Stimulated activated CD4-positive, alpha-beta T cell treated with anti-CD3 and anti-CD28 coated beads, Interleukin-1b, Interleukin-23, amount 100 ng/mL, for 24 hours (primary cell): ENCODE measurements around the gene OR51D1.

ENCODE experiments used
- DNase-seq, 4 experiments: peaks; one replicate each; pipeline ENCODE4 v3.0.0-alpha.2; 2020; ENCODE audit warnings: low read depth in 4 of 4, low spot score in 1 of 4

Gene OR51D1, protein sequence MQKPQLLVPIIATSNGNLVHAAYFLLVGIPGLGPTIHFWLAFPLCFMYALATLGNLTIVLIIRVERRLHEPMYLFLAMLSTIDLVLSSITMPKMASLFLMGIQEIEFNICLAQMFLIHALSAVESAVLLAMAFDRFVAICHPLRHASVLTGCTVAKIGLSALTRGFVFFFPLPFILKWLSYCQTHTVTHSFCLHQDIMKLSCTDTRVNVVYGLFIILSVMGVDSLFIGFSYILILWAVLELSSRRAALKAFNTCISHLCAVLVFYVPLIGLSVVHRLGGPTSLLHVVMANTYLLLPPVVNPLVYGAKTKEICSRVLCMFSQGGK

DNA sequence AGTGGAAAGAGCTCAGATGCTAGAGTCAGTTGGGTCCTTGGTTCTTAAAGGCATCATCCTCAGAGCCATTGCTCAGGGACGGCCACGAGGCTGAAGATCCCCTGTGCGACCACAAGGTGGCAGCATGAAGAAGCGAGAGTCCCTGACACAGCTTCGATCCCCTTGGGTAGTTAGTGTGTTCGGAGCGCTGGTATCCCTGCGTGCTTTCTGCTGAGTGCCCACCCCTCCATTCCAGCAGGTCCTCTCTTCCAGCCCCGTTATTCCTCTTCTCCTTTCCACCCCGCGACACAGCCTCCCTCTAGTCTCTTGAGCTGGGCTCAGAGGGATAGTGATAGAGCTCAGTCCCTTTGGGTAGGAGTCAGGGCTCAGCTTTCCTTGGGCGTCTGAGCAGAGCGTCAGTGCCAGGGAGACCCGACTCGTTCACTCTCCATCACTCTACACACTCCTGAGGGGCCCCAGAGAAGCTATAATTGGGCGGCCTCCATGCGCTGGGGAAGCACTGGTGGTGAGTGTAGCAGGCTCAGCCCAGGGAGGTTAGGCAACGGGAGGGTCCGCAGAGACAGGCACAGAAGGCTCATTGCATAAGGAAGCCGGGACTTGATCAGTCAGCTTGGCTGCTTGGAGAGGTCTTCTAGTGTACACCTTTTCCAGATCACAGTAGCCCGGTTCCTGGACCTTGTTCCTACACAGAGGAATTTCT lies at the start of gene OR51D1:
Gene OR51D1 (plus strand): TSS at position 516 of the 700 bp plus-strand sequence. CDS start 2,314 bp downstream, outside the sequence.
- peak; percentile 34 to 61 (median 53) for DNase-seq

DNA sequence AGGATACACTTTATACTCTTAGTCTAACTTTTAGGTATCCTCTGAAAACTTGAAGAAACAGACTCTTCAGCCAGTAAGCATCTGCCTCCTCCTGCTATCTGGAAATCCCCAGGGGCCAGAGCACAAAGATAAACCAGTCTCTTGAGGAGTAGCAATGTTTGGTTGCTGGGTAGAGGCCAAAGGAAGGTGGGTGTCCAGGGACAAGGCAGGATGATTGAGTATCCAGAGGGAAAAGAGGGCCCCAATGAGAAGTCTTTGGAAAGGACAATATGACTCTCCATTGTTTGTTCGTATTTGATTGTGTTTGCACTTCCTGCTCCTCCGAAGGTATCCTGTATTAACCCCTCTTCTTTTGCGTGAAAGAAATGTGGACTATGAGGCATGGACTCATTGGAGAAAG lies 48.3 kb upstream of the OR51D1 start:
- no peak for DNase-seq

DNA sequence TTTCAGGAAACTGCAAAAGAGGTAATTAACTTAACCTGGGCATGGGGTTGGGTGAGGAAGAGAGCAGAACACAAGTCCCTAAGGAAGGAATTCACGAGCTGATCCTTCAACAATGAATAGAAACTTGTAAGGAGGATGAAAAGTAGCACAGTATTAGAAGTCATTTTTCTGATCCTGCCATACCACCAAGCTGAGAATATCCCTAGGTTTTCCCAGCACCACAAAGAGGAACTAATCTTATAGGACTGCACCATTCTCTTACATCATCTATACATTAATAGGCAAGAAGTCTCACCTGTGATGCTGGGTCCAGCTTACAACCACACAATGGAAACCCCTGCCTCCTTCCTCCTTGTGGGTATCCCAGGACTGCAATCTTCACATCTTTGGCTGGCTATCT lies 43.5 kb upstream of the OR51D1 start, which contains the start of gene OR52I1:
Gene OR52I1 (plus strand): TSS at position 301 of the 400 bp plus-strand sequence. CDS start 0 bp downstream, at position 301.
- DNase-seq: no peak

DNA sequence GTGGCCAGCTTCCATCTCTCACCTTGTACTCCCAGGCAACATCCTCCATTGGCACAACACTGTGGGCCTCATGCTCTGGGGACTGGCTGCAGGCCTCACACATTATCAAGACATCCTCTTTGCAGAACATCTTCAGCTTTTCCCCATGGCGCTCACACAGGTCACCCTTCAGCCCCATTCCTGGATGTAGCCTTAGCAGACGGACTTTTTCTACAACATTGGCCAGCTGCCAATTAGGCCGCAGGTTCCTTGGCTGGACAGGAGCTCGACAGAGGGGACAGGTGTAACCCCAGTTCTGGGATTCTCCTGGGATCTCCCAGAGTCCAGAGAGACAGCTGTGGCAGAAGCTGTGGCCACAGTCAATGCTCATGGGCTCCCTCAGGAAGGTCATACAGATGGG lies 32.2 kb upstream of the OR51D1 start:
- no peak for DNase-seq

DNA sequence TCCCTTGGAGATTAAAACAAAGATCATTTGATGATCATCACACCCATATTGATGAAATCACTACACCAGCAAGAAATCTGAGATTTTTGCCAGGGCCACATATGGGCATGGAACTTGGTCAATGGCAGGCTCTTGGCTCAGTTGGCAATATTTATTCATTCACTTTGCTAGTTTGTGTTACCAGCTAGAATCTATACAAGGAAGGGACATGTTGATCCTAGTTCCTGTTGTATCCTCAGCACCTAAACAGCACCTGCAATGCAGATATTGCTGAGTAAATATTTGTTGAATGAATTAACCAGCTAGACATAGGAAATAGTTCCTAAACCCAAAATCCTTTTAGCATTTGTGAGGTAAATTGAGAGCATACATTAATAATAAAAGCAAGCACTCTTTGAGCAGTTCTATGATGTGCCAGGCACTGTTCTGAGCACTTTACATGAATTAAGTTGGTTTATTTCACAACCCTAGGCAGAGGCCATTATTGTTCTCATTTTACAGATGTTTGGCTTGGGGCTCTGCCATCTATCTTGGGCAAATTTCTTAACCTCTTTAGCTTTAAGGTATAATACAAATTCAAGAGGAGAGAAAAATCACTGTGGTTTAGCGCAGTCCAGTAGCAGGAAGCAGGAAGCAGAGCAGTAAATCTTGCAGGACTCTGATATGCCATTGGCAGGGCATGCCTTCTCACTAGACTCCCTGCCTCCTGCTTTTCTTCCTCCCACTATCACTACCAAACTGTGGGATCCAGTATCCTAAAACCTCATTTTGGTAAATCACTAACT lies 30.9 kb upstream of the OR51D1 start:
- no peak for DNase-seq

DNA sequence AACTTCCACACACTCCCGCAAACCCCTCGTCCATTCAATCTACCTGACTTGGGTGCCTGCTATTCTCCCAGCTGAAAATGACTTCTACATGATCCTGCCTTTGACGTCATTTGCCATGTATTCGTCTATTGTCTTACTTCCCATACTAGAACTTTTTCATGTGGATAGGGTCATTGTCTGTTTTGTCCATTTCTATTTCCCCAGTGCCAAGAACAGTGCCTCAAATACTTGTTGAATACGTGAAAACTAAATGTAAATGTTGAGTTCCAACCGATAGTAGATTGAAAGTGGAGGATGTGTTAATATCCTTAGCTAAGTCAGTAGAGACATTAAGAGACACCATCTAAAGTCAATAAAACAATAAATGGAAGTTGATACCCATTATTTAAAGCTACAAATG lies 30.2 kb upstream of the OR51D1 start:
- DNase-seq: no peak

DNA sequence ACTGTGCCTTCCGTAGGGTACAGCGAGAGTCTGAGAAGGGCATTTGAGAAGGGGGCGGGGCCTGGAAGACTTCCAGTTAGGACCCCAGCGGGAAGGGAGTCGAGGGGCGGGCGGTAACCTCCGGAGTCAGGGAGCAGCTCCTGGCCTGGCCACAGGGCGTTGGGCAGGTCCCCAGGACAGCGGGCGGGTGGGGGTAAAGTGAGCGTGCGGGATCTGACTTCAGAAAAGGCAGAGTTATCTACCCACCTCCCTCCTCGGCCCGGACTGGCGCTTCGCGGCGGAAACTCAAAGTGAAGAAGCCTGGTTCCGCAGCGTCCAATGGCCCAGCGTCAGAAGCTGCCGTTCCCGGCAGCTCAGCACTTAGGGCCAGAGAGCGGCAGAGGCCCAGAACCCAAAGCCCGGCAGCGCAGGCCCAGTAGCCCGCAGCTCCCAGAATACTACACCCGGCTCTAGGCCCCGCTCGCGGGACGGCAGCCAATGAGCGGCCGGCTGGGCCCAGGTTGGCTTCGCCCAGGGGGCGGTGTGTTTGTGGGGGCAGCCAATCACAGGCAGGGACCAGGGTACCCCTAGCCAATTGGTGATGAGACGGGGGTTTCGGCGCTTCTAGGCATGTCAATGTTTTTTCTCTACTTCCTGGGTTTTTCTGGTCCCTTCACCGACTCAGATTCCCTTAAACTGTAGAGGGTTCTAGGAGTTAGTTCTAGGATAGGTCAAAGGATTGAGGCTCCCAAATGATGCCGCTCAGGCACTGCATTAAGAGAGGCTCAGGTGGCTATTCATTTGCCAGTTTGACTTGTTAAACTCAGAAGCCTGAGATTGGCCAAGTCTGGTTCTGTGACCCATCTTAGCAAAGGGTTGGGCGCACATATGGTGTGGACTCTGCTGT lies 29.3 kb upstream of the OR51D1 start, which contains the start of gene TRIM68:
Gene TRIM68 (minus strand): TSS at position 451 of the 886 bp plus-strand sequence. CDS start 2,727 bp downstream, outside the sequence.
- peak; percentile 86 to 93 (median 89) for DNase-seq

DNA sequence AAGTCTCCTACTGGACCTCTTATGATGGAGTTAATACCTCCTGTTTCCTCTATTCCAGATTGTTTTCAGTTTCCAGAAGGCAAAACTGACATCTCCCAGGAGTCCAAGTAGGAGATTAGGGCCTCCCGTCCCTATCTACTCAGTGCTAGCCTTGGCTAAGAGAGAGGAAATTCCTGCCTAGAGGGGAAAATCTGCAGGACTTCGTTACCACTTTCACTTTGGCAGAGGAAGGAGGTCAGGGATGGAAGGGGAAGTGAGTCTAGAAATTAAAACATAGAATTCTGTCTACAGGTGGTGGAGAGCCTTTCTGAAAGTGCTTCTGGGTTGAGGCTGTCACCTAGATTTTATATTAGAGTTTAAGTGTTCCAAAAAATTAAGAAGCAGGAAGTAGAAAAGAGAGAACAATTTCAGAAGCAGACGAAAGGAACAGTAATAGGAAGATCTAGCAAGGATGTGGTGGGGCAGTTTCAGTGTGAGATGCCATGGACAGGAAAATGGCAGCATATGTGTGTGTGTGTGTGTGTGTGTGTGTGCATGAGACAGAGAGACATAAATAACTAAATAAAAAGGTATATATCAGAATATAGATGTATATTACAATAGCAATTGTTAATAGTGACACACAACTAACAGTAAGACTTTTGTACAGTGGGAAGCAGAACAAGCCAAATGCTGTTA lies 26.9 kb upstream of the OR51D1 start:
- peak in 1 of 4 experiments; percentile 7 for DNase-seq

DNA sequence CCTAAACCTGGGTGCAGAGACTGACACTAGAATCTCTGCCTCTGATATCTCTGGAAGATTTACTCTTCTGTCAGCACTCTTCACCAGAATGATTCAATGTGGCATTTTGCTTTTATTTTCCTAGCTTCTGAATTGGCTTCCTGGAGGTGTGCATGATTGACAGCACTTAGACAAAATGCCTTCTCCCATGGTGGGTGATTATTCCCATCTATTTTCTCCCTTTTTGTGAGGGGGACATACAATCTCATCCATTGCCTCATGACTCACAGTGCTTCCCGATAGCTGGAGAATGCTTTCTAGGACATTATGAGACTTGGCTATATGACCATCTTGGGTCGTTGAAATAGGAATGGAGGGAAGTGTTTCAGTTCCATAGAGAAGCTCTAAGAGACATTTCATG lies 25.3 kb upstream of the OR51D1 start:
- DNase-seq: no peak

DNA sequence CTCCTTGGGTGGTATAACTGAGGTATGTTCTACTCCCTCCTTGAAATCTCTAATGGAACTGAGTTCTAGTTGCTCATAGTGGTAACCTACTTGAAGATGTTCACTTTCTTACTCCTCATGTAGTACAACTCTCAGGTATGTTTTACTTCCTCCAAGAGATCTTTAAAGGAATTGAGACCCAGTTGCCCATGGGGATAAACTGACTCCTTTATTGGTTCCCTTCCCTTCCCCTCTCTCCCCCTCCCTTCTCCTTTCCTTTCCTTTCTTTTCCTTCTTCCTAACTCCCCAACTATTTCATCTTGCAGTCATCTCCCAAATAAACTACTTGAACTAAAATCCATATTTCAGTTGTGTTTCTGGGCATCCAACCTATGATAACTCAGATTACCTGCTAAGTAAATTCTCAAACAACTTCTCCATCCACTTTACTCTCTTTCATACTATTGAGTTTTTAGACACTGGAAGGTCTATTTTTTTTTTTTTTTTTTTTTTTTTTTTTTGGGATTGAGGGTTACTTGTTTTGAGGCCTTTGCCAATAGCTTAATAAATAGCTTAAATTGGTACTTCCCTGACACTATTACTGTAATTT lies 21.3 kb upstream of the OR51D1 start:
- DNase-seq: no peak

DNA sequence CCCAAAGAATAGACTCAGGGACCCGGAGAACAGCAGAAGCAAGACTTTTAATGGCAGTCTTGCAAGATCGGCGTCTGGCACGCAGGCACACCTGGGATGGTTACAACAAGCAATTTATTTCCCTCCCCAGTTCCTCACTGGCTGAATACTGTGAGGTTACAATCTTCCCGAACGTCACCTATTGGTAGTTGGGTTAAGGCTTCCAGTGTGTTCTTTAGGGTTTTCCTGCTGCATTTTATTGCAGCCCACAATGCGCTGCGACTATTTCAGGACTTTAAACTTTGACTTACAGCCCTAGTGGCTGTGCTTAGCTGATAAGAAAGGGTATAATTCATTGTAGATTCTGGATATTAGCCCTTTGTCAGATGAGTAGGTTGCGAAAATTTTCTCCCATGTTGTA lies 17.8 kb upstream of the OR51D1 start:
- no peak for DNase-seq

DNA sequence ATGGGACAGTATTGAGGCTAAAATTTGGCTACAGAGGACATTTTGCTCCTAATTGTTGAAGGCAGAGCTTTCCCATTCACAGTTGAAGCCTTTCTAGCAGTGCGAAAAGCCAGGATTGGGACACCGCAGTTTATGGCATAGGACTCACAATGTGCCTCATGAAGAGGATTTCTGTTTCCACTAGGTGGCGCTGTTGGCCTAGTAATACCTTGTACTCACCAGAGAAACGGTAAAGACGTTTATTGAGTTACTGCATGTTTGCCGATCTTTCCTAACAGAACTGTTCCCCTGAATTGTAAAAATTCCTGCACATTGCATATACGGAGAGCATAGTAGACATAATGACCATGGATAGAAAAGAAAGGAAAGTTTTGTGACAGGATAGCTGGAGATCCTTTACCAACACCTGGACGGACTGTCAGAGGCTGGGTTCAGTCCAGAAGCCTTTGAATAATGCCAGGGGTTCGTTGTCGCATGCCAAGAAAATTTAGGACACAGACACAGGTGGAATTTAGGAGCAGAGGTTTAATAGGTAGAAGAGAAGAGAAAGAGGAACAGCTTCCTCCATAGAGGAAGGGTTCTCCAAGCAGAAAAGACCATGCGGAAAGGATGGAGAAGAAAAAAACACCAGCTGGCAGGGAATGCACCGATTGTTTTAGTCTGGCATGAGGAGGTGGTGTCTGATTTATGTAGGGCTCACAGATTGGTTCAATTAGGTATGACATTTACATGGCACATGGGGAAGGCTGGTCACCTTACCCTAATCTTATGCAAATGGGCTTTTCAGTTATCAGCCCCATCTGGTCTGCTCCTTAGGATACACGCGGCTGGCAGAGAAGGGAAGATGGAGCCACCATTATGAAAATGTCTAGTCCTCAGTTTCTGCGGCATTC lies 10.8 kb upstream of the OR51D1 start:
- DNase-seq: peak in 1 of 4 experiments; percentile 28

DNA sequence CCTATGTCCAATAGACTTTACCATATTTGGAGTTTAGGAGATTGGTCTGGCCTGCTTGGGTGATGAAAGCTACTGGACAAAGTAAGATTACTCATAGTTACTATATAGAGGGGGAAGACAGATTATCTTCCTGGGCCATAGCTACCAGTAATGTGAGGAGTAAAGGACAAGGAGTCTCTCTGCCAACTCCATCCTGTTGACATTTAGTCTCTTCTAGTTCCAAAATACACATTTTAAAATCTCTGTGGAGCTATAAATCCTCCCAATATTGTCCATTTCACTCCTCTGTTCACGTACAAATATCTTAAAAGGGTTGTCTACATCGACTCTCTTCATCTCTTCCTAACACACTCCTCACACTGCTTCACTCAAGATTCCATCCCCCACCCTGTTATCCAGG lies 1.1 kb upstream of the OR51D1 start:
- no peak for DNase-seq

DNA sequence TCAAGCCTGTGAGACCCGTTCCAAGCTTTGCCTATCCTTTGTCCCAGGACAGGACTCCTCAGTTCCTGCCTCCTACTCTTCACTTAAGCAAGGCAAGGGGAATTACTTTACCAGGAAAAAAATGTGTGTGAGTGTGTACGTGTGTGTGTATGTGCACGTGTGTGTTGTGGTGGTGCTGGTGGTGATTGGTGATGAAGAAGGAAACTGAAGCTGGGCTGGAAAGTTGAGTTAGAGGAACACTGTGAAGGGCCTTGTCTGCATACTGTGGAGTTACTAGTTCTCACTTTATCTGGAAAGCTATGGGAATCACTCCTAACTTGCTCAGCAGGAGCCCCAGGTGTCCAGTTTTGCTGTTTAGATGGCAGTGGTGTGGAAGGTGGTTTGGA lies 378 bp downstream of the OR51D1 start:
- DNase-seq: no peak

DNA sequence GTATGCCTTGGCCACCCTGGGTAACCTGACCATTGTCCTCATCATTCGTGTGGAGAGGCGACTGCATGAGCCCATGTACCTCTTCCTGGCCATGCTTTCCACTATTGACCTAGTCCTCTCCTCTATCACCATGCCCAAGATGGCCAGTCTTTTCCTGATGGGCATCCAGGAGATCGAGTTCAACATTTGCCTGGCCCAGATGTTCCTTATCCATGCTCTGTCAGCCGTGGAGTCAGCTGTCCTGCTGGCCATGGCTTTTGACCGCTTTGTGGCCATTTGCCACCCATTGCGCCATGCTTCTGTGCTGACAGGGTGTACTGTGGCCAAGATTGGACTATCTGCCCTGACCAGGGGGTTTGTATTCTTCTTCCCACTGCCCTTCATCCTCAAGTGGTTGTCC lies 2.7 kb downstream of the OR51D1 start:
- no peak for DNase-seq

DNA sequence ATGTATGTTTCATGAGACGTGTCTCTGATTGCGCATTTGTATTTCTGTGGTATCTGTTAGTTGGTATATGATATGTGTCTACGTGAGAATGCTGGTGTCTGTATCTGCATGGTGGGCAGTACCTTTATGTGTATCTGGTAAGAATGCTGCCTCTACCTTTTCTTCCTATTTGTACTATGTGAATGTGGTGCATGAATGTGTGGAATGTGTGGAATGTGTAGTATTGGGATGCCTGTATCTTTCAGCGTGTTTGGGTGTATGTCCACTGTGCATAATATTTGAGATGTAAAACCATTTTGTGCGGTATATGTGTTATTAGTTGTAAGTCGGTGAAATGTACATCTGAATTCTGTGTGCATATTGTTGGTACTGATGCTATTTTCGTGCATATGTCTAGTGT lies 4.2 kb downstream of the OR51D1 start:
- DNase-seq: no peak

DNA sequence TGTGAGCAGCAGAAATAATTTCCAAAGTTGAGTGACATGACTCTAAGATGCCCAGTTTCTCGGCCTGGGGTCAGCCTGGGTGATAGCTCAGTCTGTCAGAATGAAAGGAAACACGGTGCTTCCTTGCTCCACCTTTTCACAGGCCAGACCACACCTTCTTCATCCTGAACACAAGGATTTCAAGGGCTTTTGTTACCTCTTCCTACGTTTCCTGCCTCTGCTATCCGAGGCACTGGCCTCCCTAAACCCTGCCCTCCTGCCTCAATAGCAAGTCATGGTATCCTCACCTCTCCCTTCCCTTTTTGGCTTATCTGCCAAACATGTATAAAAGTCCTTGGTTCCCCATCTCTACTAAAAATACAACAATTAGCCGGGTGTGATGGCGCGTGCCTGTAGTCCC lies 4.8 kb downstream of the OR51D1 start:
- no peak for DNase-seq

DNA sequence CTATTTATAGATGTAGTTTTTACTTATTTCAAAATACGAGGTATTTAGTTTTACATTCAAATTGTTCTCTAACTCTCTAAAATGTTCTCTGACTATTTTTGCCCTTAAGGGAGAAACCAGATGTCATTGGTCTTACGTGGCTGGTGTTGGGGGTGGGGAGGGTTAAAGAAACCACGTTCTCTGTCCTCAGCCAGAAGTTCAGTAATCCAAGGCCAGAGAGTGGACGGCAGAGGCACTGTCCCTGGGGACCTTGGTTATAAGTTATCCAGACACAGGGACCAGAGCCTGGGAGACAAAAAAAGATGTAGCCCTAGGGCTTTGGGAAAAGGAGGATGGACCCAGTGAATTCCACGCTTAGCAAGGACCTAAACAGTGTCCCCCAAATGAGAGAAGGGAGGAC lies 5.8 kb downstream of the OR51D1 start:
- no peak for DNase-seq

DNA sequence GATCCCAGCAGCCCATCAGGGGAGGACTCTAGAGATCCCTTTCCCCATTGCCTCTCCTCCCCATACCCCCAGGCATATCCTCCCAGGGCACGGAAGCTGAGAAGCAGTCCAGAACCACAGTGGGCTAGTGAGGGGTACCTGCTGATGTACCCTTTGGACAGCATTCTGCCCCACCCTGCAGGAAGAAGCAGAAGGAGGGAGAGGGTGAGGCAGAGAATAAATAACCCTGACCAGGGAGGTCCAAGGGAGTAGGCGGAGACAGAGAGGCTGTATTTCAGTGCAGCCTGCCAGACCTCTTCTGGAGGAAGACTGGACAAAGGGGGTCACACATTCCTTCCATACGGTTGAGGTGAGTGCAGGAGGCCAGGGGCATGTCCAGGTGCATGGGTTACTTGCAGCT lies 6.4 kb downstream of the OR51D1 start, which contains the start of gene OR51E1:
Gene OR51E1 (plus strand): TSS at position 301 of the 400 bp plus-strand sequence. CDS start 8,545 bp downstream, outside the sequence.
- DNase-seq: no peak
